Measurements from ENCODE around the gene HK1. TPM values are rescaled to one million over a fixed set of nuclear protein-coding genes. Genes with fewer than 3 reads are reported as not detected.

The HK1 gene
- total RNA-seq, 4 donors from 2014 or later, result 92.5 to 216 (median 126) TPM

DNA sequence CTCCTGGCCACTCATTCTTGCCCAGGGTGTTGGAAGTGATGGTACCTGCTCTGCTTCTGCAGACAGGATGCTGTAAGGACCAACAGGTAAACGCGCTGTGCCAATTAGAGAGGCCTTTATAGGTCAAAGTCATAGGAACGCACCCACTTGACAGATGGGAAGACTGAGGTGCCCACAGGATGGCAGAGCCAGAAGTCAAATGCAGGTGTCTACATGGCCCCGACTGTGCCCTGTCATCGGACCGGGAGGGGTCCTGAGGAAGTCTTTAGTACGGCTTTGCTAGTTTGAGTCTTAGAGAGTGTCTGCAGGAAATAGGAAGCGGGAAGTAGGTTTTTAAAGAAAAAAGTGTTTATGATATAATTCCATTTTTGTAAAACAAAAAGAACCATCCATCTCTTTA is 57.3 kb downstream of the HK1 start:
- WGBS, 2 donors (ENCODE audit: low coverage in 1 of 2), result 78 to 86% methylated on average over 4 to 5 of the region's 8 CpGs
- Histone ChIP-seq H3K27me3 (no peaks in the 10 kb centered on the region), H3K4me1 (peaks cover 15 to 100% (median 71%) of the 10 kb centered on the region in 3 donors), H3K4me3 (no peak overlapping the region), H3K9me3 (no peaks in the 10 kb centered on the region), H3K36me3 (no peaks in the 10 kb centered on the region), H3K27ac (peak overlapping the region in 3 of 4 donors; percentile 81 to 88 (median 87))
- no peak for TF ChIP-seq POLR2AphosphoS5 (IDR thresholded peaks at IDR 0.05)
- TF ChIP-seq, protein P1, sequence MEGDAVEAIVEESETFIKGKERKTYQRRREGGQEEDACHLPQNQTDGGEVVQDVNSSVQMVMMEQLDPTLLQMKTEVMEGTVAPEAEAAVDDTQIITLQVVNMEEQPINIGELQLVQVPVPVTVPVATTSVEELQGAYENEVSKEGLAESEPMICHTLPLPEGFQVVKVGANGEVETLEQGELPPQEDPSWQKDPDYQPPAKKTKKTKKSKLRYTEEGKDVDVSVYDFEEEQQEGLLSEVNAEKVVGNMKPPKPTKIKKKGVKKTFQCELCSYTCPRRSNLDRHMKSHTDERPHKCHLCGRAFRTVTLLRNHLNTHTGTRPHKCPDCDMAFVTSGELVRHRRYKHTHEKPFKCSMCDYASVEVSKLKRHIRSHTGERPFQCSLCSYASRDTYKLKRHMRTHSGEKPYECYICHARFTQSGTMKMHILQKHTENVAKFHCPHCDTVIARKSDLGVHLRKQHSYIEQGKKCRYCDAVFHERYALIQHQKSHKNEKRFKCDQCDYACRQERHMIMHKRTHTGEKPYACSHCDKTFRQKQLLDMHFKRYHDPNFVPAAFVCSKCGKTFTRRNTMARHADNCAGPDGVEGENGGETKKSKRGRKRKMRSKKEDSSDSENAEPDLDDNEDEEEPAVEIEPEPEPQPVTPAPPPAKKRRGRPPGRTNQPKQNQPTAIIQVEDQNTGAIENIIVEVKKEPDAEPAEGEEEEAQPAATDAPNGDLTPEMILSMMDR (IDR thresholded peaks at IDR 0.05), result no peak
- ATAC-seq, result no peak

DNA sequence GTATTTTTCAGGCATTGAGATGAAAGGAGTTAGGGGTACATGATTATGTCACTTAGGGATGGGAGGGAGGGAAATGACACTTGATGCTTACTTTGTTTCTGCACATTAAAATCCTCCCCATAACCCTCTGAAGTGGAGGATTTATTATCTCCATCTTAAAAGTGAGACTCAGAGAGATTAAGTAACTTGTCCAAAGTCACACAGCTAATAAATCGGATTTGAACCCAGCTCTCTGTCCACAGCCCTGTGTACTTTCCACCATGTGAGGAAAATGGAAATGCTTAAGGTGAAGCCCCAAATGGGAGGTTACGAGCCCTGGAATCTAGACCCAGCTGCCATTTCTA is 58.6 kb downstream of the HK1 start:
- Histone ChIP-seq H3K27me3 (no peaks in the 10 kb centered on the region), H3K9me3 (no peaks in the 10 kb centered on the region), H3K4me1 (peaks cover 15 to 93% (median 69%) of the 10 kb centered on the region in 3 donors), H3K27ac (peak overlapping the region in 3 of 4 donors; percentile 38 to 69 (median 59)), H3K36me3 (no peaks in the 10 kb centered on the region), H3K4me3 (no peak overlapping the region)
- 80 to 81% methylated on average over 1 to 2 of the region's 2 CpGs for WGBS, 2 donors (ENCODE audit: low coverage in 1 of 2)
- no peak for TF ChIP-seq POLR2AphosphoS5 (IDR thresholded peaks at IDR 0.05)
- TF ChIP-seq, protein P1 (IDR thresholded peaks at IDR 0.05), result no peak
- no peak for TF ChIP-seq EP300 (IDR thresholded peaks at IDR 0.05)
- TF ChIP-seq POLR2A (IDR thresholded peaks at IDR 0.05), result no peak
- no peak for ATAC-seq

DNA sequence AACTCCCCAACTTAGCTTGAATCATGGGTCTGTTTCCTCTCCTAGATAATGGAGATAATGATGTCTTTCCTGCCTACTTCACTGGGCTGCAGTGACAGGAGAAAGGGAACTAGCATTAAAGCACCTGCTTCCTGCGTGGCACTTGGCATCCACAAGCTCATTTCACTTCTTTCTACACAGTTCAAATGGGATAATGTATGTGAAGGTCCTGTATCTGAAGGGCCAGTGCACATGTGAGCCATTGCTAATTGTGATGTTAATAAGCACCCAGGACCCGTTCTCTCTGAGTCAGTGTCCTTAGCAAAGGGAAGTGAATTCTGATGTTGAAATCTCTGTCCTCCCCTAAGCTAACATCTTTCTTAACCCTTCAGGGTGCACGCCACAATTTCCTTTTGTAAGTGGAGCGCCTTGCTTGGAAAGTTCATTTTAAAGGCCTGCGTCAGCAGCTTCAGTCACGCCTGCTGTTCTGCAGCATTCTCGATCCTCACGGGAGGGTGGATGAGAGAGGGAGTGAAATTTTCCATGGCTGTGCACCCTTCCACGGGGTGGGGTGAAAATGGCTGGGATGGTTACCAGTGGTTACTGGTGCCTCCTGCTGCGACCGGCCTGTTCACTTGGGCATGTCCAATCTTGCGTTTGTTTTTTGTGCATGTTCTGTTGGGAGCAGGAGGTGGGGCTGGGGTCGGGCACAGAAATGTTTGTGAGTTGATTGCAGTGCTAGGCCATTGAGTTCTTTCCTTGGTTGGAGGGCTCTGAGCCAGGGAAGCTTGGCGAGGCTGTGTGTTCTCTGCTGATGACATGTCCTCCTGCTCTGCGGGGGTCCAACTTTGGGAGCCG is 59.2 kb downstream of the HK1 start:
- H3K36me3 ChIP-seq, result no peaks in the 10 kb centered on the region
- H3K27ac ChIP-seq, result peak overlapping the region in 3 of 4 donors; percentile 38 to 69 (median 59)
- no peaks in the 10 kb centered on the region for H3K9me3 ChIP-seq
- 67 to 79% methylated on average over 3 to 8 of the region's 16 CpGs for WGBS, 2 donors (ENCODE audit: low coverage in 1 of 2)
- peaks cover 15 to 87% (median 64%) of the 10 kb centered on the region in 3 donors for H3K4me1 ChIP-seq
- TF ChIP-seq POLR2A (IDR thresholded peaks at IDR 0.05), result no peak
- TF ChIP-seq EP300 (IDR thresholded peaks at IDR 0.05), result no peak
- TF ChIP-seq, protein P1 (IDR thresholded peaks at IDR 0.05), result no peak
- TF ChIP-seq POLR2AphosphoS5 (IDR thresholded peaks at IDR 0.05), result no peak
- no peak overlapping the region for H3K4me3 ChIP-seq
- peak; percentile 20 for ATAC-seq
- H3K27me3 ChIP-seq, result no peaks in the 10 kb centered on the region

DNA sequence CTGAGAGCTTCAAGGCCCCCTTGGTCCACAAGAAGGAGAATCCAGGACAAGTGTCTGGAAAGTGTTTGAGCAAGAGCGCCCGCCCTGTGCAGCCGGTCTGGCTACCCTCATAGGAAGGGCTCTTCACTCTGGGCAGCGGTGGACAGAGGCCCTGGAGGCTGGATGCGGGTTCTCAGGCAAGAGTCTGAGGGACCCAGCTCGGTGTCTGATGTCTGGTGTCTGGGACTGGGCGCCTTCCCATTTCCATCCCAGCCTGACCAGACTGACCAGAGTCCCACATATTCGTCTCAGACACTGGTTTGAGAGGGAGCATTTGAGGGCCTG is 59.8 kb downstream of the HK1 start:
- TF ChIP-seq POLR2A (IDR thresholded peaks at IDR 0.05) (no peak), POLR2AphosphoS5 (IDR thresholded peaks at IDR 0.05) (no peak), EP300 (IDR thresholded peaks at IDR 0.05) (no peak)
- TF ChIP-seq, protein P1 (IDR thresholded peaks at IDR 0.05), result no peak
- Histone ChIP-seq H3K27ac (peak overlapping the region in 3 of 4 donors; percentile 38 to 69 (median 59)), H3K9me3 (no peaks in the 10 kb centered on the region), H3K36me3 (no peaks in the 10 kb centered on the region), H3K27me3 (no peaks in the 10 kb centered on the region), H3K4me1 (peaks cover 12 to 85% (median 60%) of the 10 kb centered on the region in 3 donors), H3K4me3 (no peak overlapping the region)
- WGBS, 2 donors (ENCODE audit: low coverage in 1 of 2), result 100% methylated on average over 1 of the region's 8 CpGs; no CpG with 5 or more reads in 1 of the 2 donors
- no peak for ATAC-seq

All from gastroesophageal sphincter (tissue), 4 donors.